ENCODE measurements around the gene F10. TPM values are rescaled to one million over a fixed set of nuclear protein-coding genes. Genes with fewer than 3 reads are reported as not detected.

F10 gene
- total and polyA plus RNA-seq, 2 of the 13 experiments (the other 11 are each of a cell fraction or from before 2014, with no cell fraction given): 58.4 to 237 TPM

DNA sequence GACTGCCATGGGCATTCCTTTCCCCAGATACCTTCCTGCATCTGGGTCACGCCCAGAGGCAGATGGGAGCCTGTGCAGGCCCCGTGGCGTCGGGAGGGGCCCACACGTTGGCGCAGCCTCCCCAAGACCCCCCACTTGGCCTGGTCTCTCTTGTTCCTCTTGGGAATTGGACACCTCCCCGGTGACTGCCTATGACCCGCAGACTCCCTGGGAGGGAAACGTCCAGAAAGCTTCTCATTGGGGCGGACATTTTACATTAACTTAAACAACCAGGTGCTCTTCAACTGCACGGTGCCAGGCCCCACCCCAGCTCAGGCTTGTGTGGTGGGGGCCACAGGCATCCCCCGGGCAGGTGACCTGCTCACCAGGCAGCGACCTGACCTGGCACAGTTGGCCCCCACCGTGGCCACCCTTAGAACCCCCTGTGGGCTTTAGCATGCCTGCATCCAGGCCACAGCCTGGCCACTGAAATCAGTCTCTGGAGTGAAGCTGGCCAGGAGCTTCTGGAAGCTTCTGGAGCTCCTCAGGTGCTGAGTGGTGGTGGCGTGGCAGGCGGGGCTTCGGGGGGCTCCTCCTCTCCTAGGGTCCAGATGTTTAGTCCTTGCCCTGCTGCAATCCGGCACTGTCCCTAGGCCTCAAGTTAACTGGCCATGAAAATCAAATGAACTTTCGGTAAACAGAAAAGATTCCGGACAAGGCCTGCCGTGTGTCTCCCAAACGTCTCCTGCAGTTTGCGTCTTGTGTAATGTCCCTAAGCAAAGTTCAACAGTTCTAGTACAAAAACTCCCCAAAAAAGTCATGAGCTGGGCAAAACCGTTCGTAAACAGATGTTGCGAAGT is 27.3 kb downstream of the F10 start (continued):
- TF ChIP-seq, protein P1, sequence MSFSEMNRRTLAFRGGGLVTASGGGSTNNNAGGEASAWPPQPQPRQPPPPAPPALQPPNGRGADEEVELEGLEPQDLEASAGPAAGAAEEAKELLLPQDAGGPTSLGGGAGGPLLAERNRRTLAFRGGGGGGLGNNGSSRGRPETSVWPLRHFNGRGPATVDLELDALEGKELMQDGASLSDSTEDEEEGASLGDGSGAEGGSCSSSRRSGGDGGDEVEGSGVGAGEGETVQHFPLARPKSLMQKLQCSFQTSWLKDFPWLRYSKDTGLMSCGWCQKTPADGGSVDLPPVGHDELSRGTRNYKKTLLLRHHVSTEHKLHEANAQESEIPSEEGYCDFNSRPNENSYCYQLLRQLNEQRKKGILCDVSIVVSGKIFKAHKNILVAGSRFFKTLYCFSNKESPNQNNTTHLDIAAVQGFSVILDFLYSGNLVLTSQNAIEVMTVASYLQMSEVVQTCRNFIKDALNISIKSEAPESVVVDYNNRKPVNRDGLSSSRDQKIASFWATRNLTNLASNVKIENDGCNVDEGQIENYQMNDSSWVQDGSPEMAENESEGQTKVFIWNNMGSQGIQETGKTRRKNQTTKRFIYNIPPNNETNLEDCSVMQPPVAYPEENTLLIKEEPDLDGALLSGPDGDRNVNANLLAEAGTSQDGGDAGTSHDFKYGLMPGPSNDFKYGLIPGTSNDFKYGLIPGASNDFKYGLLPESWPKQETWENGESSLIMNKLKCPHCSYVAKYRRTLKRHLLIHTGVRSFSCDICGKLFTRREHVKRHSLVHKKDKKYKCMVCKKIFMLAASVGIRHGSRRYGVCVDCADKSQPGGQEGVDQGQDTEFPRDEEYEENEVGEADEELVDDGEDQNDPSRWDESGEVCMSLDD (CRISPR knock-in tag; IDR thresholded peaks at IDR 0.05; ENCODE audit: borderline replicate concordance): peak; percentile 80; the same call in 1 of the 2 replicates
- TF ChIP-seq, protein P2, sequence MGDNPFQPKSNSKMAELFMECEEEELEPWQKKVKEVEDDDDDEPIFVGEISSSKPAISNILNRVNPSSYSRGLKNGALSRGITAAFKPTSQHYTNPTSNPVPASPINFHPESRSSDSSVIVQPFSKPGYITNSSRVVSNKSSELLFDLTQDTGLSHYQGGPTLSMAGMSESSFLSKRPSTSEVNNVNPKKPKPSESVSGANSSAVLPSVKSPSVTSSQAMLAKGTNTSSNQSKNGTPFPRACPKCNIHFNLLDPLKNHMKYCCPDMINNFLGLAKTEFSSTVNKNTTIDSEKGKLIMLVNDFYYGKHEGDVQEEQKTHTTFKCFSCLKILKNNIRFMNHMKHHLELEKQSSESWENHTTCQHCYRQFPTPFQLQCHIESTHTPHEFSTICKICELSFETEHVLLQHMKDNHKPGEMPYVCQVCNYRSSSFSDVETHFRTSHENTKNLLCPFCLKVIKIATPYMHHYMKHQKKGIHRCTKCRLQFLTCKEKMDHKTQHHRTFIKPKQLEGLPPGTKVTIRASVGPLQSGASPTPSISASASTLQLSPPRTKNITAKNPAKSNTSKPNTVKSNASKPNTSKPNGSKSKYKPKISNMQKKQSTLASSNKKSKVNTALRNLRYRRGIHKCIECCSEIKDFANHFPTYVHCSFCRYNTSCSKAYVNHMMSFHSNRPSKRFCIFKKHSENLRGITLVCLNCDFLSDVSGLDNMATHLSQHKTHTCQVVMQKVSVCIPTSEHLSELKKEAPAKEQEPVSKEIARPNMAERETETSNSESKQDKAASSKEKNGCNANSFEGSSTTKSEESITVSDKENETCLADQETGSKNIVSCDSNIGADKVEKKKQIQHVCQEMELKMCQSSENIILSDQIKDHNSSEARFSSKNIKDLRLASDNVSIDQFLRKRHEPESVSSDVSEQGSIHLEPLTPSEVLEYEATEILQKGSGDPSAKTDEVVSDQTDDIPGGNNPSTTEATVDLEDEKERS (CRISPR knock-in tag; IDR thresholded peaks at IDR 0.05): no peak
- TF ChIP-seq YEATS4 (CRISPR knock-in tag; IDR thresholded peaks at IDR 0.05; ENCODE audit: borderline replicate concordance) (peak; percentile 44; the same call in 1 of the 2 replicates), MXD4 (CRISPR knock-in tag; IDR thresholded peaks at IDR 0.05) (no peak), ZSCAN20 (CRISPR knock-in tag; IDR thresholded peaks at IDR 0.05; ENCODE audit: borderline replicate concordance) (no peak), MBD4 (IDR thresholded peaks at IDR 0.05; ENCODE audit: borderline replicate concordance, low read length) (no peak), ZSCAN31 (CRISPR knock-in tag; IDR thresholded peaks at IDR 0.05; ENCODE audit: low read depth) (peak; percentile 94)
- TF ChIP-seq, protein P3, sequence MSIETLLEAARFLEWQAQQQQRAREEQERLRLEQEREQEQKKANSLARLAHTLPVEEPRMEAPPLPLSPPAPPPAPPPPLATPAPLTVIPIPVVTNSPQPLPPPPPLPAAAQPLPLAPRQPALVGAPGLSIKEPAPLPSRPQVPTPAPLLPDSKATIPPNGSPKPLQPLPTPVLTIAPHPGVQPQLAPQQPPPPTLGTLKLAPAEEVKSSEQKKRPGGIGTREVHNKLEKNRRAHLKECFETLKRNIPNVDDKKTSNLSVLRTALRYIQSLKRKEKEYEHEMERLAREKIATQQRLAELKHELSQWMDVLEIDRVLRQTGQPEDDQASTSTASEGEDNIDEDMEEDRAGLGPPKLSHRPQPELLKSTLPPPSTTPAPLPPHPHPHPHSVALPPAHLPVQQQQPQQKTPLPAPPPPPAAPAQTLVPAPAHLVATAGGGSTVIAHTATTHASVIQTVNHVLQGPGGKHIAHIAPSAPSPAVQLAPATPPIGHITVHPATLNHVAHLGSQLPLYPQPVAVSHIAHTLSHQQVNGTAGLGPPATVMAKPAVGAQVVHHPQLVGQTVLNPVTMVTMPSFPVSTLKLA (IDR thresholded peaks at IDR 0.05): no peak
- TF ChIP-seq, protein P4, sequence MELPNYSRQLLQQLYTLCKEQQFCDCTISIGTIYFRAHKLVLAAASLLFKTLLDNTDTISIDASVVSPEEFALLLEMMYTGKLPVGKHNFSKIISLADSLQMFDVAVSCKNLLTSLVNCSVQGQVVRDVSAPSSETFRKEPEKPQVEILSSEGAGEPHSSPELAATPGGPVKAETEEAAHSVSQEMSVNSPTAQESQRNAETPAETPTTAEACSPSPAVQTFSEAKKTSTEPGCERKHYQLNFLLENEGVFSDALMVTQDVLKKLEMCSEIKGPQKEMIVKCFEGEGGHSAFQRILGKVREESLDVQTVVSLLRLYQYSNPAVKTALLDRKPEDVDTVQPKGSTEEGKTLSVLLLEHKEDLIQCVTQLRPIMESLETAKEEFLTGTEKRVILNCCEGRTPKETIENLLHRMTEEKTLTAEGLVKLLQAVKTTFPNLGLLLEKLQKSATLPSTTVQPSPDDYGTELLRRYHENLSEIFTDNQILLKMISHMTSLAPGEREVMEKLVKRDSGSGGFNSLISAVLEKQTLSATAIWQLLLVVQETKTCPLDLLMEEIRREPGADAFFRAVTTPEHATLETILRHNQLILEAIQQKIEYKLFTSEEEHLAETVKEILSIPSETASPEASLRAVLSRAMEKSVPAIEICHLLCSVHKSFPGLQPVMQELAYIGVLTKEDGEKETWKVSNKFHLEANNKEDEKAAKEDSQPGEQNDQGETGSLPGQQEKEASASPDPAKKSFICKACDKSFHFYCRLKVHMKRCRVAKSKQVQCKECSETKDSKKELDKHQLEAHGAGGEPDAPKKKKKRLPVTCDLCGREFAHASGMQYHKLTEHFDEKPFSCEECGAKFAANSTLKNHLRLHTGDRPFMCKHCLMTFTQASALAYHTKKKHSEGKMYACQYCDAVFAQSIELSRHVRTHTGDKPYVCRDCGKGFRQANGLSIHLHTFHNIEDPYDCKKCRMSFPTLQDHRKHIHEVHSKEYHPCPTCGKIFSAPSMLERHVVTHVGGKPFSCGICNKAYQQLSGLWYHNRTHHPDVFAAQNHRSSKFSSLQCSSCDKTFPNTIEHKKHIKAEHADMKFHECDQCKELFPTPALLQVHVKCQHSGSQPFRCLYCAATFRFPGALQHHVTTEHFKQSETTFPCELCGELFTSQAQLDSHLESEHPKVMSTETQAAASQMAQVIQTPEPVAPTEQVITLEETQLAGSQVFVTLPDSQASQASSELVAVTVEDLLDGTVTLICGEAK (IDR thresholded peaks at IDR 0.05): no peak
- TF ChIP-seq, protein P4 (CRISPR knock-in tag; IDR thresholded peaks at IDR 0.05): no peak; the same call in 1 of the 2 replicates
